ENCODE data around the gene SLC35D2. TPM values are rescaled to one million over a fixed set of nuclear protein-coding genes. Genes with fewer than 3 reads are reported as not detected.

The SLC35D2 gene
- total RNA-seq, 1 experiment from 2014 or later = 14.6 TPM

DNA sequence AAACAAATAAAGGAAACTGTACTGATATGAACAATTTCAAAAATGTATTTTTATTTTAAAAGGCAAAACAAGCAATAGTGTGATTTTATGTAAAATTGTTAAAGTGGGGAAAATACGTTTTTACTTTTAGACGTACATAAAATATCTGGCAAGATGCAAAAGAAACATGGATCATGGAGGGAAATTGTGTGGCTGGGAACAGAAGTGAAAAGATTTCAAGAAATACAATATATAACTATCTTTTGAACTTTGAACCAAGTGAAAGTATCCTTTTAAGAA is 36.1 kb upstream of the SLC35D2 start:
- DNase-seq (ENCODE audit: low spot score) (no peak), ATAC-seq (no peak)
- H3K27ac Mint-ChIP-seq = peak overlapping the region; percentile 94
- ChIA-PET CTCF (no interaction called here), POLR2A (interaction anchor here (0.6 kb wide), 1 partner anchor 1520 kb away, joined by 3 read pairs; no protein-coding TSS in a partner anchor)
- H3K36me3 Mint-ChIP-seq = peaks cover 6% of the 10 kb centered on the region
- peaks cover 38% of the 10 kb centered on the region for H3K4me1 Mint-ChIP-seq
- H3K9me3 Mint-ChIP-seq = no peaks in the 10 kb centered on the region
- no peaks in the 10 kb centered on the region; the same call in 1 of the 2 replicates for H3K27me3 Mint-ChIP-seq (ENCODE audit: low read depth)
- TF ChIP-seq ZNF232 (CRISPR knock-in tag; IDR thresholded peaks at IDR 0.05) = no peak
- no peak for TF ChIP-seq ZNF121 (CRISPR knock-in tag; IDR thresholded peaks at IDR 0.05)
- TF ChIP-seq NR3C1 (CRISPR knock-in tag; conservative IDR thresholded peaks at IDR 0.05; ENCODE audit: low read depth) = no peak
- no peak for TF ChIP-seq MXD4 (CRISPR knock-in tag; IDR thresholded peaks at IDR 0.05; ENCODE audit: borderline replicate concordance)
- no peak for TF ChIP-seq NFYB (CRISPR knock-in tag; conservative IDR thresholded peaks at IDR 0.05; ENCODE audit: low read depth)
- TF ChIP-seq, protein P1, sequence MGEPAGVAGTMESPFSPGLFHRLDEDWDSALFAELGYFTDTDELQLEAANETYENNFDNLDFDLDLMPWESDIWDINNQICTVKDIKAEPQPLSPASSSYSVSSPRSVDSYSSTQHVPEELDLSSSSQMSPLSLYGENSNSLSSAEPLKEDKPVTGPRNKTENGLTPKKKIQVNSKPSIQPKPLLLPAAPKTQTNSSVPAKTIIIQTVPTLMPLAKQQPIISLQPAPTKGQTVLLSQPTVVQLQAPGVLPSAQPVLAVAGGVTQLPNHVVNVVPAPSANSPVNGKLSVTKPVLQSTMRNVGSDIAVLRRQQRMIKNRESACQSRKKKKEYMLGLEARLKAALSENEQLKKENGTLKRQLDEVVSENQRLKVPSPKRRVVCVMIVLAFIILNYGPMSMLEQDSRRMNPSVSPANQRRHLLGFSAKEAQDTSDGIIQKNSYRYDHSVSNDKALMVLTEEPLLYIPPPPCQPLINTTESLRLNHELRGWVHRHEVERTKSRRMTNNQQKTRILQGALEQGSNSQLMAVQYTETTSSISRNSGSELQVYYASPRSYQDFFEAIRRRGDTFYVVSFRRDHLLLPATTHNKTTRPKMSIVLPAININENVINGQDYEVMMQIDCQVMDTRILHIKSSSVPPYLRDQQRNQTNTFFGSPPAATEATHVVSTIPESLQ (CRISPR knock-in tag; IDR thresholded peaks at IDR 0.05) = no peak
- TF ChIP-seq, protein P2, sequence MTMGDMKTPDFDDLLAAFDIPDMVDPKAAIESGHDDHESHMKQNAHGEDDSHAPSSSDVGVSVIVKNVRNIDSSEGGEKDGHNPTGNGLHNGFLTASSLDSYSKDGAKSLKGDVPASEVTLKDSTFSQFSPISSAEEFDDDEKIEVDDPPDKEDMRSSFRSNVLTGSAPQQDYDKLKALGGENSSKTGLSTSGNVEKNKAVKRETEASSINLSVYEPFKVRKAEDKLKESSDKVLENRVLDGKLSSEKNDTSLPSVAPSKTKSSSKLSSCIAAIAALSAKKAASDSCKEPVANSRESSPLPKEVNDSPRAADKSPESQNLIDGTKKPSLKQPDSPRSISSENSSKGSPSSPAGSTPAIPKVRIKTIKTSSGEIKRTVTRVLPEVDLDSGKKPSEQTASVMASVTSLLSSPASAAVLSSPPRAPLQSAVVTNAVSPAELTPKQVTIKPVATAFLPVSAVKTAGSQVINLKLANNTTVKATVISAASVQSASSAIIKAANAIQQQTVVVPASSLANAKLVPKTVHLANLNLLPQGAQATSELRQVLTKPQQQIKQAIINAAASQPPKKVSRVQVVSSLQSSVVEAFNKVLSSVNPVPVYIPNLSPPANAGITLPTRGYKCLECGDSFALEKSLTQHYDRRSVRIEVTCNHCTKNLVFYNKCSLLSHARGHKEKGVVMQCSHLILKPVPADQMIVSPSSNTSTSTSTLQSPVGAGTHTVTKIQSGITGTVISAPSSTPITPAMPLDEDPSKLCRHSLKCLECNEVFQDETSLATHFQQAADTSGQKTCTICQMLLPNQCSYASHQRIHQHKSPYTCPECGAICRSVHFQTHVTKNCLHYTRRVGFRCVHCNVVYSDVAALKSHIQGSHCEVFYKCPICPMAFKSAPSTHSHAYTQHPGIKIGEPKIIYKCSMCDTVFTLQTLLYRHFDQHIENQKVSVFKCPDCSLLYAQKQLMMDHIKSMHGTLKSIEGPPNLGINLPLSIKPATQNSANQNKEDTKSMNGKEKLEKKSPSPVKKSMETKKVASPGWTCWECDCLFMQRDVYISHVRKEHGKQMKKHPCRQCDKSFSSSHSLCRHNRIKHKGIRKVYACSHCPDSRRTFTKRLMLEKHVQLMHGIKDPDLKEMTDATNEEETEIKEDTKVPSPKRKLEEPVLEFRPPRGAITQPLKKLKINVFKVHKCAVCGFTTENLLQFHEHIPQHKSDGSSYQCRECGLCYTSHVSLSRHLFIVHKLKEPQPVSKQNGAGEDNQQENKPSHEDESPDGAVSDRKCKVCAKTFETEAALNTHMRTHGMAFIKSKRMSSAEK (CRISPR knock-in tag; IDR thresholded peaks at IDR 0.05; ENCODE audit: borderline replicate concordance) = no peak
- H3K4me3 Mint-ChIP-seq = peak overlapping the region; percentile 84

DNA sequence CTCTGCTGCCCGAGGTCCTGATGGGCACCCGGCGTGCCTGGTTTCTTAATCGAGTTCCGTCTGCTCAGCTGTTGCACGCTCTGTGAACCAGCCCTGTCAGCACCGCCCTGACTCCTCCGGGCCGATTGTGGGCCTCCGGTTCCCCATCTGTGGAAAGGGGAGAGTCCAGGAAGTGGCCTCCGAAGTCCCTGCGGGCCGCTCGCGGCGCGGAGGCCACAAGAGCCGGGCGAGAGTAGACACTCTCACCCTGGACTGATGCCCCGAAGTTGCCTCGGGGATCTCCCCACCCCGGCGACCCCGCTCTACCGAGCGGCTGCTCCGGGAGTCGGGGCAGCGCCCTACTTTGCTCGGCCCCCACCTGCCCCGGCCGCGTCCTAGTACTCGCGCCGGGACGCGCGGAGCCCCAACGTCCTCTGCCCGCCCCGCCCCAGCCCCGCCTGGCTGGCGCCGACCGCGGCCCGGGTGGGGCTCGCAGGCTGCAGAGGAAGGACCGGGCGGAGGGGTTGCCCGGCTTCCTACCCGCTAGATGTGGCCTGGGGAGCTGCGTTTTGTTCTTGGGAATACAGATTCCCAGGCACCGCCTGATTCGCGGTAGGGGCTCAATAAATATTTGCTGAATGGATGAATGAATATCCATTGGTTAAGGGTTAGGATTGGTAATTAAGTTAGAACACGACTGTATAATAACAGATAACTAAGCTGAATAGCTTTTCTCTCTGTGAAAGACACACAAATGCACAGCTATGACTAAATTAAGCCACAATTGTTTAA is 35.6 kb upstream of the SLC35D2 start:
- ATAC-seq (peak; percentile 16), DNase-seq (ENCODE audit: low spot score) (peak; percentile 67)
- no peaks in the 10 kb centered on the region for H3K9me3 Mint-ChIP-seq
- H3K4me3 Mint-ChIP-seq = peak overlapping the region; percentile 84
- peaks cover 6% of the 10 kb centered on the region for H3K36me3 Mint-ChIP-seq
- ChIA-PET POLR2A (interaction anchor here (0.6 kb wide), 1 partner anchor 1520 kb away, joined by 3 read pairs; no protein-coding TSS in a partner anchor), CTCF (no interaction called here)
- peak overlapping the region; percentile 94 for H3K27ac Mint-ChIP-seq
- peaks cover 38% of the 10 kb centered on the region for H3K4me1 Mint-ChIP-seq
- H3K27me3 Mint-ChIP-seq (ENCODE audit: low read depth) = no peaks in the 10 kb centered on the region; the same call in 1 of the 2 replicates
- no peak for TF ChIP-seq ATF1 (CRISPR knock-in tag; IDR thresholded peaks at IDR 0.05)
- TF ChIP-seq, protein P3, sequence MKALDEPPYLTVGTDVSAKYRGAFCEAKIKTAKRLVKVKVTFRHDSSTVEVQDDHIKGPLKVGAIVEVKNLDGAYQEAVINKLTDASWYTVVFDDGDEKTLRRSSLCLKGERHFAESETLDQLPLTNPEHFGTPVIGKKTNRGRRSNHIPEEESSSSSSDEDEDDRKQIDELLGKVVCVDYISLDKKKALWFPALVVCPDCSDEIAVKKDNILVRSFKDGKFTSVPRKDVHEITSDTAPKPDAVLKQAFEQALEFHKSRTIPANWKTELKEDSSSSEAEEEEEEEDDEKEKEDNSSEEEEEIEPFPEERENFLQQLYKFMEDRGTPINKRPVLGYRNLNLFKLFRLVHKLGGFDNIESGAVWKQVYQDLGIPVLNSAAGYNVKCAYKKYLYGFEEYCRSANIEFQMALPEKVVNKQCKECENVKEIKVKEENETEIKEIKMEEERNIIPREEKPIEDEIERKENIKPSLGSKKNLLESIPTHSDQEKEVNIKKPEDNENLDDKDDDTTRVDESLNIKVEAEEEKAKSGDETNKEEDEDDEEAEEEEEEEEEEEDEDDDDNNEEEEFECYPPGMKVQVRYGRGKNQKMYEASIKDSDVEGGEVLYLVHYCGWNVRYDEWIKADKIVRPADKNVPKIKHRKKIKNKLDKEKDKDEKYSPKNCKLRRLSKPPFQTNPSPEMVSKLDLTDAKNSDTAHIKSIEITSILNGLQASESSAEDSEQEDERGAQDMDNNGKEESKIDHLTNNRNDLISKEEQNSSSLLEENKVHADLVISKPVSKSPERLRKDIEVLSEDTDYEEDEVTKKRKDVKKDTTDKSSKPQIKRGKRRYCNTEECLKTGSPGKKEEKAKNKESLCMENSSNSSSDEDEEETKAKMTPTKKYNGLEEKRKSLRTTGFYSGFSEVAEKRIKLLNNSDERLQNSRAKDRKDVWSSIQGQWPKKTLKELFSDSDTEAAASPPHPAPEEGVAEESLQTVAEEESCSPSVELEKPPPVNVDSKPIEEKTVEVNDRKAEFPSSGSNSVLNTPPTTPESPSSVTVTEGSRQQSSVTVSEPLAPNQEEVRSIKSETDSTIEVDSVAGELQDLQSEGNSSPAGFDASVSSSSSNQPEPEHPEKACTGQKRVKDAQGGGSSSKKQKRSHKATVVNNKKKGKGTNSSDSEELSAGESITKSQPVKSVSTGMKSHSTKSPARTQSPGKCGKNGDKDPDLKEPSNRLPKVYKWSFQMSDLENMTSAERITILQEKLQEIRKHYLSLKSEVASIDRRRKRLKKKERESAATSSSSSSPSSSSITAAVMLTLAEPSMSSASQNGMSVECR (CRISPR knock-in tag; IDR thresholded peaks at IDR 0.05; ENCODE audit: borderline replicate concordance) = peak; percentile 82; the same call in 1 of the 2 replicates
- TF ChIP-seq, protein P4, sequence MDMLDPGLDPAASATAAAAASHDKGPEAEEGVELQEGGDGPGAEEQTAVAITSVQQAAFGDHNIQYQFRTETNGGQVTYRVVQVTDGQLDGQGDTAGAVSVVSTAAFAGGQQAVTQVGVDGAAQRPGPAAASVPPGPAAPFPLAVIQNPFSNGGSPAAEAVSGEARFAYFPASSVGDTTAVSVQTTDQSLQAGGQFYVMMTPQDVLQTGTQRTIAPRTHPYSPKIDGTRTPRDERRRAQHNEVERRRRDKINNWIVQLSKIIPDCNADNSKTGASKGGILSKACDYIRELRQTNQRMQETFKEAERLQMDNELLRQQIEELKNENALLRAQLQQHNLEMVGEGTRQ (CRISPR knock-in tag; IDR thresholded peaks at IDR 0.05) = 0 out of 2 replicates have a peak, but pooled peaks have one; percentile 6
- TF ChIP-seq, protein P5, sequence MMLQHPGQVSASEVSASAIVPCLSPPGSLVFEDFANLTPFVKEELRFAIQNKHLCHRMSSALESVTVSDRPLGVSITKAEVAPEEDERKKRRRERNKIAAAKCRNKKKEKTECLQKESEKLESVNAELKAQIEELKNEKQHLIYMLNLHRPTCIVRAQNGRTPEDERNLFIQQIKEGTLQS (CRISPR knock-in tag; conservative IDR thresholded peaks at IDR 0.05) = no peak
- TF ChIP-seq ZNF219 (CRISPR knock-in tag; IDR thresholded peaks at IDR 0.05; ENCODE audit: borderline replicate concordance) = no peak
- no peak for TF ChIP-seq MYBL2 (CRISPR knock-in tag; IDR thresholded peaks at IDR 0.05)
- TF ChIP-seq, protein P6, sequence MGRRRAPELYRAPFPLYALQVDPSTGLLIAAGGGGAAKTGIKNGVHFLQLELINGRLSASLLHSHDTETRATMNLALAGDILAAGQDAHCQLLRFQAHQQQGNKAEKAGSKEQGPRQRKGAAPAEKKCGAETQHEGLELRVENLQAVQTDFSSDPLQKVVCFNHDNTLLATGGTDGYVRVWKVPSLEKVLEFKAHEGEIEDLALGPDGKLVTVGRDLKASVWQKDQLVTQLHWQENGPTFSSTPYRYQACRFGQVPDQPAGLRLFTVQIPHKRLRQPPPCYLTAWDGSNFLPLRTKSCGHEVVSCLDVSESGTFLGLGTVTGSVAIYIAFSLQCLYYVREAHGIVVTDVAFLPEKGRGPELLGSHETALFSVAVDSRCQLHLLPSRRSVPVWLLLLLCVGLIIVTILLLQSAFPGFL (CRISPR knock-in tag; IDR thresholded peaks at IDR 0.05; ENCODE audit: borderline replicate concordance) = no peak
- no peak for TF ChIP-seq ZNF423 (CRISPR knock-in tag; IDR thresholded peaks at IDR 0.05)
- TF ChIP-seq, protein P7, sequence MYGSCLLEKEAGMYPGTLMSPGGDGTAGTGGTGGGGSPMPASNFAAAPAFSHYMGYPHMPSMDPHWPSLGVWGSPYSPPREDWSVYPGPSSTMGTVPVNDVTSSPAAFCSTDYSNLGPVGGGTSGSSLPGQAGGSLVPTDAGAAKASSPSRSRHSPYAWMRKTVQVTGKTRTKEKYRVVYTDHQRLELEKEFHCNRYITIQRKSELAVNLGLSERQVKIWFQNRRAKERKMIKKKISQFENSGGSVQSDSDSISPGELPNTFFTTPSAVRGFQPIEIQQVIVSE (CRISPR knock-in tag; IDR thresholded peaks at IDR 0.05; ENCODE audit: borderline replicate concordance) = no peak
- no peak for TF ChIP-seq NR3C1 (CRISPR knock-in tag; conservative IDR thresholded peaks at IDR 0.05; ENCODE audit: low read depth)
- peak; percentile 63; the same call in 1 of the 2 replicates for TF ChIP-seq TP53 (CRISPR knock-in tag; IDR thresholded peaks at IDR 0.05)
- TF ChIP-seq, protein P8, sequence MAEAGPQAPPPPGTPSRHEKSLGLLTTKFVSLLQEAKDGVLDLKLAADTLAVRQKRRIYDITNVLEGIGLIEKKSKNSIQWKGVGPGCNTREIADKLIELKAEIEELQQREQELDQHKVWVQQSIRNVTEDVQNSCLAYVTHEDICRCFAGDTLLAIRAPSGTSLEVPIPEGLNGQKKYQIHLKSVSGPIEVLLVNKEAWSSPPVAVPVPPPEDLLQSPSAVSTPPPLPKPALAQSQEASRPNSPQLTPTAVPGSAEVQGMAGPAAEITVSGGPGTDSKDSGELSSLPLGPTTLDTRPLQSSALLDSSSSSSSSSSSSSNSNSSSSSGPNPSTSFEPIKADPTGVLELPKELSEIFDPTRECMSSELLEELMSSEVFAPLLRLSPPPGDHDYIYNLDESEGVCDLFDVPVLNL (CRISPR knock-in tag; IDR thresholded peaks at IDR 0.05; ENCODE audit: borderline replicate concordance, low read depth) = no peak
